ENCODE measurements around the gene ETV6.

ETV6 gene

GRCh38 chr12:11762723-11763326 is 113.4 kb downstream of the ETV6 start:
- peaks cover 15% of the 10 kb centered on the region for H3K36me3 Mint-ChIP-seq (ENCODE audit: low read depth)
- peak overlapping the region; percentile 8 for H3K4me3 Mint-ChIP-seq
- peaks cover 90% of the 10 kb centered on the region for H3K4me1 Mint-ChIP-seq (ENCODE audit: low read depth)

GRCh38 chr12:11763760-11764520 is 114.5 kb downstream of the ETV6 start:
- Mint-ChIP-seq H3K4me3 (no peak overlapping the region), H3K9me3 (no peaks in the 10 kb centered on the region), H3K27ac (no peak overlapping the region), H3K36me3 (ENCODE audit: low read depth) (peaks cover 18% of the 10 kb centered on the region), H3K4me1 (ENCODE audit: low read depth) (peaks cover 94% of the 10 kb centered on the region), H3K27me3 (no peaks in the 10 kb centered on the region)

More at GRCh38 chr12:11762723-11763326, 113.4 kb downstream of the ETV6 start:
- Mint-ChIP-seq H3K27ac (peak overlapping the region; percentile 83), H3K9me3 (no peaks in the 10 kb centered on the region), H3K27me3 (no peaks in the 10 kb centered on the region)

DNA sequence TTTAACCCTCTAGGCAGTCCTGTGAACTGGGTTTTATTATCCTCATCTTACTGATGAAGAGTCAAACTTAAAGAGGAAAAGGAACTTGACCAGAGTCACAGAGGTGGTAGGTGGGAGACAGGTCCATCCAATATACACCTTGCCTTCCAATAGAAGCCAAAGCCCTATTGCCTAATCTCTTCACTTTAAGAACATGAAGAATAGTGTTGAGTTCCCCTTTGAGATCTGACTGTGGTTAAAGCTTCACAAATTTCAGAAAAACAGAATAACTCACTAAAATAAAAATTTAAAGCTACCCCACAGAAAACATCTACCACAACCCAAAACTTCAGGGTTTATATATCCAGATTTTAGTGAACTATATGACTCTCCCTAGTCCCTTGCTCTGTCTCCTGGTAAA is 115.4 kb downstream of the ETV6 start:
- Mint-ChIP-seq H3K36me3 (ENCODE audit: low read depth) (peaks cover 23% of the 10 kb centered on the region), H3K9me3 (no peaks in the 10 kb centered on the region), H3K4me1 (ENCODE audit: low read depth) (peaks cover 95% of the 10 kb centered on the region), H3K27ac (peak overlapping the region; percentile 89), H3K4me3 (no peak overlapping the region), H3K27me3 (no peaks in the 10 kb centered on the region)

DNA sequence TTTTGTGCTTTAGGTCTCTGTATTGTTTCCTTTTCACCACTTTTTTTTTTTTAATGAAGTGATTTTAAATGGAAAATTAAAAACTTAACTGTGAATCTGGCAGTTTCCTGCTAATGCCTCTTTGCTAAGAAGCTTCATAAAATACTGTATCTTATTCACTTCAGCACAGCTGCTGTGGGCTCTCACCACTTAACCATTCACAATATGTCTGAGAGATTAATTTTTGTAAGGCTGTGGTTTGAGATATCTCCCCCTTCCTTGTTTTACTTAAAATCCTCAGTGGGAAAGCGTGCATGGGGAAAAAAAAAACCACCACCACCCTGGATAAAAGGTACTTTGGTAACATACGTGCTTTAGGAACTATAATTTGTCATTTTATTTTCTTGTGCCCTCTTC is 115.9 kb downstream of the ETV6 start:
- H3K36me3 Mint-ChIP-seq (ENCODE audit: low read depth), result peaks cover 28% of the 10 kb centered on the region

DNA sequence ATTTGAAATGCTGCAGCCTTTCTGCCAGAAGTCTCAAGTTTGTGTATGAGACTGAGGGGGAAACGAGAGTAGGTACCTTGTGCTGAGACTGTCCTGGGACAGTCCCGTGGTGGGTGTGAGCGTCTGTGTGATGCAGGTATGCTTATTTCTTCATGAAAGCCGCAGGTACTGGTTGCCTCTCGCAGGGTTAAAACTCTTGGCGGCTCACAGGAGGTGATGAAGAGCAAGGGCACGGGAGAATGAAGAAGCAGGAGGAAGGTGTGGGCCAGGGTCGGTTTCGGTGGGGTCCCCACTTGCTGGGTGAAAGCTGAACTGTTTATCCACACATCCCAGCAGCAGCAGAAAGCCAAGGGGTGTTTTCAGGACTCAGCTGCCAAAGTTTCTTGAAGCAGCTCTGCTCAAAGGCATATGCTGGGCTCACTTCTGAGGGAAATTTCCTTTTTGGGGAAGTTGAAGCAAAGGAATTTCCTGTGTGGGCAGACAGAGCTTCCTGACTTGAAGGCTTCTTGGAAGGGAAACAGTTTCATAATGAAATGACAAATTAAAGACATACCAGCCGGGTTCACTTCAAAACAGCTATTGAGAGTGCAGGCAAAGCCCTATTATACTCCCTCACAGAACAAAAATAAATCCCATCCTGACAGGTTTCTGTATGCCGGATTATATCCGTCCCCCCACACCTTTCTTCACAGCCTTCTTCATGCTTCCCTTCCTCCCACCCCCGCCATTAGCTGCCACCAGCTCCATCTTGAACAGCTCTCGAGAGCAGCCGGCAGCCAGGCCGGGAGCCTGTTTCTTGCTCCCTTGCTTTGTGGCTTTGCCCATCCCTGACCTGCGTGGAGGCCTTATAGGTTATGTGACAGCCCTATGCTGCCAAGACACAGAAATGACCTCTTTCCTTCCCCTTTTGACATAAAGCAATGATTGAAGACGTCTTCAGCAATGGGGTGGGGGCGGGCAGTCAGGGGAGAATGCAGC is 116.6 kb downstream of the ETV6 start:
- H3K36me3 Mint-ChIP-seq (ENCODE audit: low read depth), result peaks cover 32% of the 10 kb centered on the region

More for the DNA sequence above, 115.9 kb downstream of the ETV6 start:
- Mint-ChIP-seq H3K4me1 (ENCODE audit: low read depth) (peaks cover 96% of the 10 kb centered on the region), H3K27me3 (no peaks in the 10 kb centered on the region), H3K27ac (peak overlapping the region; percentile 89), H3K9me3 (no peaks in the 10 kb centered on the region), H3K4me3 (peak overlapping the region; percentile 65)

DNA sequence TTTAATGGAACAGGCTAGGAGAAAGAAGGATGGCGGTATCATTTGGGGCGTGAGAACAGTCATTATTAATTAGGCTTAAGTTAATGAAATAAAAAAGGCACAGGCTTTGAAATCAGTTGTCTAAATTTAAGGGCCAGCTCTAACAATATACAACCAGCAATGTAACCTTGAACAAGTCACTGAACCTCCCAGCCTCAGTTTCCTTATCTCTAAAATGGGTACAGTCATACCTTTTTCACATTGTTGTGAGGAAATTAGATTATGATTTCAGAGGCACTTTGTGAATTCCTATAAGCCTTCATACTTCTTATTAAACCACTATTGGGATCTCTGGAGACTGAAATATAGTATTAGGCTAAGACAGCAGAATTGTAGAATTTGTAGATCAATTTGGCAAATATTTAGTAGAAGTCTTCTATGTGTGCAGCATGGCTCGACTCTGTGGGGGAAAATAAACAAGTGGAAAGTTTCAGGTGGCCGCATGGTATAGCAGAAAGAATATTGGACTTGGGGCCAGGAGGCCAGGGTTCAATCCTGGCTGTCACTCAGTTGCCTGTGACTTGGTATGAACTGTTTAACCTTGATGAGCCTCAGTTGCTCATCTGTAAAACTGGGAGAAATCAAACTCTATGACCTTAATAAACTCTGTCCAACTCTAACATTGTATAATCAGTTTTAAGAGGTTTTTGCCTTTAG is 117.7 kb downstream of the ETV6 start:
- Mint-ChIP-seq H3K27me3 (no peaks in the 10 kb centered on the region), H3K4me1 (ENCODE audit: low read depth) (peaks cover 100% of the 10 kb centered on the region), H3K36me3 (ENCODE audit: low read depth) (peaks cover 32% of the 10 kb centered on the region), H3K4me3 (peak overlapping the region; percentile 65), H3K27ac (peak overlapping the region; percentile 89), H3K9me3 (no peaks in the 10 kb centered on the region)

More for the DNA sequence above, 116.6 kb downstream of the ETV6 start:
- Mint-ChIP-seq H3K9me3 (no peaks in the 10 kb centered on the region), H3K27me3 (no peaks in the 10 kb centered on the region), H3K4me1 (ENCODE audit: low read depth) (peaks cover 100% of the 10 kb centered on the region), H3K27ac (peak overlapping the region; percentile 89), H3K4me3 (peak overlapping the region; percentile 65)

GRCh38 chr12:11767798-11768197 is 118.3 kb downstream of the ETV6 start:
- H3K9me3 Mint-ChIP-seq, result no peaks in the 10 kb centered on the region

GRCh38 chr12:11768233-11768965 is 118.9 kb downstream of the ETV6 start:
- peaks cover 96% of the 10 kb centered on the region for H3K4me1 Mint-ChIP-seq (ENCODE audit: low read depth)
- no peaks in the 10 kb centered on the region for H3K27me3 Mint-ChIP-seq
- peaks cover 38% of the 10 kb centered on the region for H3K36me3 Mint-ChIP-seq (ENCODE audit: low read depth)
- H3K4me3 Mint-ChIP-seq, result no peak overlapping the region
- no peak overlapping the region for H3K27ac Mint-ChIP-seq
- no peaks in the 10 kb centered on the region for H3K9me3 Mint-ChIP-seq

More at GRCh38 chr12:11767798-11768197, 118.3 kb downstream of the ETV6 start:
- Mint-ChIP-seq H3K4me3 (no peak overlapping the region), H3K27ac (no peak overlapping the region), H3K4me1 (ENCODE audit: low read depth) (peaks cover 99% of the 10 kb centered on the region), H3K36me3 (ENCODE audit: low read depth) (peaks cover 37% of the 10 kb centered on the region), H3K27me3 (no peaks in the 10 kb centered on the region)

DNA sequence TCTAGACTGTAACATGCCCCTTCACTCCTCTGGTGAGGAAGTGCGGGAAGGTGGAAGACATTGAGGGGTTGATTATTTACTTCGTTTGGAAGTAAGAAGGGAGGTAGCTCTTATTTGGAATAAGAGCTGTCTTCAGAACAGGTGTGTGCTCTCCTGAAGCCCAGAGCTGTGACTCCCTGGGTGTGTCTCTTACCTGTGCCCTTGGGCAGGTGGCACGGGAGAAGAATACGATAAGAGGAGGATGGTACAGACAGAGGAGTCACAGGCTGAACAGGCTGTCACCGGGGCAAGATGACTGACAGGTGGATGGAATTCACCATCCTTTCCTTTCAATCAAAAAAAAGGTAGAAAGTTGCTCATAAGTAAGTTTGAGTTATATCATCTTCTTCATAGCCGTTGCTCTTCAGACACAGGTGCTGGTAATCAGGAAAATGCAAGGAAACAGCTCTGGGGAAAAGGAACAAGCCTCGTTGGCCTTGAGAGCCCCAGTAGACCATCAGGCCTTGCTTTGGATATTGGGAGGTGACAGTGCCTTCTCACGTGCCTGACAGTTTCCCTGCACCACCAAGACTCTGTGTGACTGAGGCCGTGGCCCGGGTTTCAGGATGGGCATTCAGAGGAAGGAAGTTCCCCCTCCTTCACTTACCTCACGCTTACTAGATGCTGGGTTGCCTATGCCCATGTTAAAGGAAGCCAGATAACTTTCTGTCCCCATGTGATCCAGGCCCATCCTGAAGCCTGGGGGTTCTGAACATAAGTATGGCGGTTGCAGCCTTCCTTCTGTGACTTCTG is 120.4 kb downstream of the ETV6 start:
- no peaks in the 10 kb centered on the region for H3K9me3 Mint-ChIP-seq
- H3K36me3 Mint-ChIP-seq (ENCODE audit: low read depth), result peaks cover 47% of the 10 kb centered on the region
- H3K4me1 Mint-ChIP-seq (ENCODE audit: low read depth), result peaks cover 95% of the 10 kb centered on the region
- H3K4me3 Mint-ChIP-seq, result no peak overlapping the region
- H3K27me3 Mint-ChIP-seq, result no peaks in the 10 kb centered on the region
- H3K27ac Mint-ChIP-seq, result no peak overlapping the region

GRCh38 chr12:11771356-11771755 is 121.9 kb downstream of the ETV6 start:
- Mint-ChIP-seq H3K36me3 (ENCODE audit: low read depth) (peaks cover 47% of the 10 kb centered on the region), H3K27ac (peak overlapping the region; percentile 59), H3K4me1 (ENCODE audit: low read depth) (peaks cover 82% of the 10 kb centered on the region), H3K4me3 (peak overlapping the region; percentile 24), H3K27me3 (no peaks in the 10 kb centered on the region), H3K9me3 (no peaks in the 10 kb centered on the region)

DNA sequence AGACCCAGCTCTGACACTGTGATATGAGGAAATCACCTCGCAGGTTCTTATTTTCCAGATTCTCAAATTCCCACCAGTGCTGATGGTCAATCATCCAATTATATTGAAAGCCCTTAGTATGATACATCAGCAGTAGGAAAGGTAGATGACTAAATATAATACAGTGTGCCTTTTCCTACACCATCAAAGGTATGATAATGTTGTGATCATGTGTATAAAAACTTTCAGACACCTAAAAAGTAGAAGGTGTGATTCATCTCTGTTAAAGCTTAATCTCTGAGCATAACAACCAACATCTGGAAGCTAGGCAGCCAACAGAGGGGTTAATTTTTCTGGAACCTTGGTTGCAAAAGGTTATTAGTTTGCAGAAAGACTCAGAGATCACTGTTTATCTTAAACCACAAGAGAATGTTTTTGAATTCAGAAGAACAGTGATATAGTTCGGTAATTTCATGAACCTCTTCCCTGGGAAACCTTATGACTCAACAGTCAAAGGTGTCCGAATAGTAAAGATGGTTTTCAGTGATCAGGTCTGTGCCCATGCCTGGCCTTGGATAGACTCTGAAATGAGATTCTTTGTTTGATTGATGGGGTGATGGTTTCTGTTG is 122.5 kb downstream of the ETV6 start:
- peak overlapping the region; percentile 32 for H3K4me3 Mint-ChIP-seq
- peaks cover 75% of the 10 kb centered on the region for H3K4me1 Mint-ChIP-seq (ENCODE audit: low read depth)
- no peaks in the 10 kb centered on the region for H3K9me3 Mint-ChIP-seq
- H3K27ac Mint-ChIP-seq, result peak overlapping the region; percentile 81
- no peaks in the 10 kb centered on the region for H3K27me3 Mint-ChIP-seq
- H3K36me3 Mint-ChIP-seq (ENCODE audit: low read depth), result peaks cover 47% of the 10 kb centered on the region

DNA sequence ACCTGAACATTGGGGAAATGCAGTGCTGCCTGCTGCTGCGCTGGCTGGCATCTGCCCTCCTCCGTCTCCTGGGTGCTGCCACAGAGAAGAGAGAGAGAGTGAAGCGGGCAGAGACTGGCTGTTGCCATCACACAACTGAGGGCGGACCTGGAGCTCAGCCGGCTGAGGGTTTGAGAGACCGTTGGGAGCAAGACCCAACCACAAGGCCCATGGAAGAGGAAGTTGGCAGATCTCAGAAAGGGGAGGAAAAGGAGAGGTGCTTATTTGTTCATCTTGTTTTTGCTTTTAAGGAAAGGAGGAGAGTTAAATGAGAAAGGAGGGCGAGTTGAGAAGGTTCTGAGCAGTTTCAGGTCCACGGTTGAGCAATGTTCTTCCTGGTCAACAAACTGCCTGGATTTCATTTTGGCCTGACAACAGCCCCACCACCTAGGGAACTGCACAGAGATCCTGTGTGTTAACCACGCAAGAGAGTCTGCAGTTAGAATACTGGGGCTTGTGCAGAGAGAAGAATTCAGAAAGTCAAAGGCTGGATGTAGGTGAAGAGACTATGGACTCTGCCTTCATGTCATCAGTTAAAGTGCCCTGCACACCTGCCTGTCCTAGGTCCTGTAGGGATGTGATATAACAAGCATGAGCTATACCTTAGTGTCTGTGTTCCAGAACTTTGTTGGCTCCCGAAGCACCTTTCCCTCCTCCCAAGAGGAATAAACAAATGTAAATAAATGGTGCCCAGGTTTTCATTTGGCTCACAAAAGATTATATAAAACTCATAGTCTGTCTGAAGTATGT is 124.6 kb downstream of the ETV6 start:
- Mint-ChIP-seq H3K4me1 (ENCODE audit: low read depth) (peaks cover 73% of the 10 kb centered on the region), H3K9me3 (no peaks in the 10 kb centered on the region), H3K27me3 (no peaks in the 10 kb centered on the region), H3K27ac (peak overlapping the region; percentile 14), H3K4me3 (peak overlapping the region; percentile 26), H3K36me3 (ENCODE audit: low read depth) (peaks cover 40% of the 10 kb centered on the region)
